ENCODE results near the gene EPPIN.
"Not testable (repeated sequence)": the region's sequence is repeated elsewhere in the genome, so short reads cannot be mapped to it uniquely, and the experiment has no call there.

EPPIN gene

DNA sequence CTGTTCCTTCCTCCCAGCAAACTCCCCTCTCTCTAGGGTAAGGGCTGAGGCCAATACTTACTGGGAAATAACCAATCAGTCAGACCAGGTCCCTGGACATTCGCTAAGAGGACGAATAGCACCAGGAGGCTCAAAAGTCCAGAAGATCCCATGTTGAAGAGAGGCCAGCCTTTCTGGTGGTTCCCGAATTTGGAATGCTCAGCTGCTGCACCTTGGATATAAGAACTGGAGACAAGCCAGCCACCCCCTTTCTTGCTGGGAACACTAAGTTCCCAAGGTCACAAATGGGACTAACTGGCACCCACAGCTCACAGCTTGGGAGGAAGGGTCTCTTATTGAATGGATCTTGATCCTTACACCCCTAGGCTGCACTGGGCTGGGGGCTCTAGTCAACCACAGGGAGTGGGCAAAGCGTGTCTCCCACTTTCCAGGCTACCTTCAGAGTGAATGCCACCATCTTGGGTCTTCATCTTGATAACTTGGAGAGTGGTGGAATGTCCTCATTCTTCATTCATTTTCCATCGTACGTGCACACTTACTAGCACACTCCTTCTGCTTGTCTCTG lies at the start of gene EPPIN:
Gene EPPIN, minus strand, starts transcription at position 196 of the 565 bp plus-strand sequence. Its CDS starts 44 bp downstream, at position 152.
- DNase-seq (ENCODE audit: low read depth) = no peak

DNA sequence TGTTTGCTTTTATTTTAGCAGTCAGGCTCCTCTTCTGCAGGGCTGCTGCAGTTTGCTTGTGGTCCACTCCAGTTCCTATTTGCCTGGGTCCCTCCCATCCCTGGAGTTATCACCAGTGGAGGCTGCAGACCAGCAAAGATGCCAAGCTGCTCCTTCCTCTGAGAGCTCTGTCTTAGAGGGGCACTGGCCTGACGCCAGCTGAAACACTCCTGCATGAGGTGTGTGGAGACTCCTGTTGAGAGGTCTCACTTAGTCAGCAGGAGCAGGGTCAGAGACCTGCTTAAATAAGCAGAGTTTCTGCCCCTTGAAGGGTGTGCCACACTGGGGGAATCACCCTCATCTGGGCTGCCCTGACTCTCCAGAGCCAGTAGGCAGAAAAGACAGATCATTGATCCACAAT lies 48.0 kb upstream of the EPPIN start:
- no peak for DNase-seq (ENCODE audit: low read depth)

- DNase-seq (ENCODE audit: low read depth) = no peak
Measured at GRCh38 chr20:45593498-45593897, 46.3 kb upstream of the EPPIN start.

DNA sequence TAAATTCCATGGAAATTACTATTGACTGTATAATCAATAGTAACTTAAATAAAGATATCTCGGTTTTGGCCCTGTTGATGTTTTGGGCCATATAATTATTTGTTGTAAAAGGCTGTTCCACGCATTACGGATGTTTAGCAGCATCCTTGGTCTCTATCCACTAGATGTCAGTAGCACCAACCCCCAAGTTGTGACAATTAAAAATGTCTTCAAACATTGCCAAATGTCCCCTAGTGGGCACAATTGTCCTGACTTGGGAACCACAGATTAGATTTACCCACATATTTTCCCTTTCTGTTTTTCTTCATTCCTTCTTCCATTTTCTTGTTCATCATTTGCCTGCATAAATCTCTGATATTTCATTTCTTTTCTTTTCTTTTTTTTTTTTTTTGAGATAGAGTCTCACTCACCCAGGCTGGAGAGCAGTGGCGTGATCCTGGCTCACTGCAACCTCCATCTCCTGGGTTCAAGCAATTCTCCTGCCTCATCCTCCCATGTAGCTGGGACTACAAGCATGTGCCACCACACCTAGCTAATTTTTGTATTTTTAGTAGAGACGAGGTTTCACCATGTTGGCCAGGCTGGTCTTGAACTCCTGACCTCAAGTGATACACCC lies 45.5 kb upstream of the EPPIN start:
- peak; percentile 28 for DNase-seq (ENCODE audit: low read depth)

DNA sequence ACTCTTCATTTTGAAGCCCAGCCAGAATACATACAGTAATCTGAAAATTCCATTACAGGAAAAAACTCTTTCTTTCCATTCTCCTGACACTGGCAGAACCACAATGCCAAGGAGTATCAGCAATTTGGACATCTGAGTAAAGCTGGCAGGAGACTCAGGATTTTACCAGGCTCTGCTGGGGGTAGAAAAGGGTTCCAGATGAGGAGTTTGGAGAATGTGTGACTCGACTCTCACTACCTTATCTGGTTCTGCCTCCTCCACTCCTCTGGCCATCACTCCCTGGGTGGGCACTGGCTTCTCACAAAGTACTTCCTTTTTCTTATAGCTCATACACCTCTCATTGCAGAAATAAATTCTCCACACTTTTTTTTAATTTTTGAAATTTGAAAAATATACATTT lies 42.5 kb upstream of the EPPIN start:
- no peak for DNase-seq (ENCODE audit: low read depth)

DNA sequence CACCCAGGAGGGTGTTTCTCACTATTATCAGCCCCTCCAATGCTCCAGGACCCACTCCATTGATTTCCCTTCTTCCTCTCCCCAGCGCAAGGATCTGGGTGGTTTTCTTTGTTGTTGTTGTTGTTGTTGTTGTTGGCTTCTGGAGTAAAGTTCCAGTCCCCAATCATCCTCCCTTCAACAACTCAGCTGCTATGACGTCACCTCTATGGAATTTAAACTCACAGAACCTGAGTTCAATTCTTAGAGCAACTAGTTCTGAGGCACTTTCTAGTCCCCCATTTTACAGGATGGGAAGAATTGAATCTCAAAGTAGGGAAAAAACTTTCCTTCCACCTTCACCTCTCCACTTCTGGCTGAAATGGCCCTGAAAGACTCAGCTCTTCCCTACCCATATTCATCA lies 41.6 kb upstream of the EPPIN start:
- no peak for DNase-seq (ENCODE audit: low read depth)

DNA sequence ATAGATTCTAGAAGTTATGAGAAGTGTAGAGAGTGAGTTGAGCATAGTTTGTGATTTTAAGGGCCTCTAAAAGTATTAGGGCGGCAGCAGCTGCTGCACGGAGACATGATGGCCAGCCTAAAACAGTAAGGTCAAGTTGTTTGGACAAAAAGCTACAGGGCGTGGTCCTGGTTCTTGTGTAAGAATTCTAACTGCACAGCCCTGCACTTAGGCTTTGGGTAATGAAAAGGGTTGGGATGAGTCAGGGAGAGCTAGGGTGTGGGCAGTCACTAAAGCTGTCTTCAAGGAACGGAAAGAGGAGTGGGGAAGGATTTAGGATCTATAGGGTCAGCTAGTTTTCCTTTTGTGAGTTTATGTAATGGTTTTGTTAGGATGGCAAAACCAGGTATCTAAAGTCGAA lies 38.8 kb upstream of the EPPIN start:
- DNase-seq (ENCODE audit: low read depth) = not testable (repeated sequence)

DNA sequence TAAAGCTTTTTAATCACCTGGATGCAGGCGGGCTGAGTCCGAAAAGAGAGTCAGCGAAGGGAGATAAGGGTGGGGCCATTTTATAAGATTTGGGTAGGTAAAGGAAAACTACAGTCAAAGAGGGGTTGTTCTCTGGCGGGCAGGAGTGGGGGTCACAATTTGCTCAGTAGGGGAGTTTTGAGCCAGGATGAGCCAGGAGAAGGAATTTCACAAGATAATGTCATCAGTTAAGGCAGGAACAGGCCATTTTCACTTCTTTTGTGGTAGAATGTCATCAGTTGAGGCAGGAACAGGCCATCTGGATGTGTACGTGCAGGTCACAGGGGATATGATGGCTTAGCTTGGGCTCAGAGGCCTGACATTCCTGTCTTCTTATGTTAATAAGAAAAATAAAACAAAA lies 37.1 kb upstream of the EPPIN start:
- not testable (repeated sequence) for DNase-seq (ENCODE audit: low read depth)

DNA sequence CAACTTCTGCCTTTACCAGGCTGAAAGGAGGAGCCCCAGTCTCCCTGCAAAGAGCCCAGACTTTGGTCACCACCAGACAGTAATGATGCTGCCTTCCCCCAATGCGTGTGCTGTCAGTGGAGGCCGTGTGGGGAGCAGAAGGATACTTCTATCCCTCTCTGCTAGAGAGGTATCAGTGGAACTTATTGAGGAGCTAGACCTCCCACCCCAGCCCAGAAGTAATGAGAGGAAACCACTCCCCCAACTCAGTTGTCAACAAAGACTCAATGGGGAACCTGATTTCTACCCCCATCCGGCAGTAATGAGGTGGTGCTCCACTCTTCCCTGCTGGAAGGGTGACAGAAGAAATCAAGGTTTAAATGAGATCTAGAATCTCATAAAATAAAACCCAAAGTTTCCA lies 36.3 kb upstream of the EPPIN start:
- DNase-seq (ENCODE audit: low read depth) = no peak

GRCh38 chr20:45581702-45582101 lies 34.5 kb upstream of the EPPIN start:
- DNase-seq (ENCODE audit: low read depth) = no peak

GRCh38 chr20:45579184-45579583 lies 32.0 kb upstream of the EPPIN start, which contains the start of gene WFDC8:
Gene WFDC8, minus strand, starts transcription at chr20:45579284. Its CDS starts 37 bp downstream, at chr20:45579247.
- DNase-seq (ENCODE audit: low read depth) = no peak

GRCh38 chr20:45578231-45578630 lies 31.0 kb upstream of the EPPIN start:
- no peak for DNase-seq (ENCODE audit: low read depth)

DNA sequence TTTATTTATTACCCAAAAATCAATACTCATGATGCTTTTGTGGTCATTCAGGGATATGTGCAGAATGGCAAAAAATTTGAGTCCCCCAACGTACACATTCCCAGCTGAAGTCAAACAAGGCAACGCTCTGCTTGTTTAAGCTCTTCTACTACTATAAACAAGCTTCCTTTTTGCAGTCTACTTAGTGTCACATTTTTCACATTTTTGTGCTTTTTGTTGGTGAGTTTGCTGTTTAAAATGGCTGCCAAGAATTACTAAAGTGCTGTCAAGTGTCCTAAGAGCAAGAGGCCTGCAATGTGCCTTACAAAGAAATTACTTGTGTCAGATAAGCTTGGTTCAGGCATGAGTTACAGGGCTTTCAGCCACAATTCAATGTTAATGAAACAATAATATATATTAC lies 29.8 kb upstream of the EPPIN start:
- peak; percentile 46 for DNase-seq (ENCODE audit: low read depth)

- no peak for DNase-seq (ENCODE audit: low read depth)
Measured at GRCh38 chr20:45575931-45576330, 28.7 kb upstream of the EPPIN start.

GRCh38 chr20:45569650-45570049 lies 22.4 kb upstream of the EPPIN start:
- not testable (repeated sequence) for DNase-seq (ENCODE audit: low read depth)

DNA sequence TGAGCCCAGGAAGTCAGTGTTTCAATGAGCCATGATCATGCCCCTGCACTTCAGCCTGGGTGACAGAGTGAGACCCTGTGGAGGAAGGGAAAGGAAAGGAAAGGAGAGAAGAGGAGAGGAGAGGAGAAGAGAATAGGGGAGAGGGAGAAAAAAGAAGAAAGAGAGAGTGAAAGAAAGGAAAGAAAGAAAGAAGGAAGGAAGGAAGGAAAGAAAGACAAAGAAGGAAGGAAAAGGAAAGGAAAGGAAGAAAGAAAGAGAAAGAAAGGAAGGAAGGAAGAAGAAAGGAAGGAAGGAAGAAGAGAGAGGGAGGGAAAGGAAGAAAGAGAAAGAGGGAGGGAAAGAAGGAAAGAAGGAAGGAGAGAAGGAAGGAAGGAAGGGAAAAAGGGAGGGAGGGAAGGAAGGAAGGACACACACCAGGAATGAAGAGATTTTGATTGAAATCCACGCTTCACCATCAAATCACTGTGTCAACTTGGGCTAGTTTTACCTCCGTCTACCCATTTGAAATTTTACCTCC lies 17.6 kb upstream of the EPPIN start:
- DNase-seq (ENCODE audit: low read depth) = no peak

DNA sequence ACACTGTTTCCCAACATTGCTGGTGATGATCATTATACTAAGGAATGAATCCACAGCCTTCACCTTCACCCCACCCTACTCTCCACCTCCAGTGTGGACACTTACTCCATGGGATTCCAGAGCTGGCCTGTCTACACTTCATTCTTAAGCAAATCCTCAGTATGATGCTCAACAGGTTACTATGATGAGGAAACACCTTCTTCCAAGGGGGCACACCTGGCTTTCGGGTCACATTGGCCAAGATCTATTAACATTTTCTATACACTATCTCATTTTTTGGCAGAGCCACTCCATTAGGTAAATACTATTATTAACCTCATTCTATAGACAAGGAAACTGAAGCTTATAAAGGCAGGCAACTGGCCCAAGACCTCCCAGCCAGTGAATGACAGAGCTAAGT lies 8.0 kb upstream of the EPPIN start:
- DNase-seq (ENCODE audit: low read depth) = no peak

DNA sequence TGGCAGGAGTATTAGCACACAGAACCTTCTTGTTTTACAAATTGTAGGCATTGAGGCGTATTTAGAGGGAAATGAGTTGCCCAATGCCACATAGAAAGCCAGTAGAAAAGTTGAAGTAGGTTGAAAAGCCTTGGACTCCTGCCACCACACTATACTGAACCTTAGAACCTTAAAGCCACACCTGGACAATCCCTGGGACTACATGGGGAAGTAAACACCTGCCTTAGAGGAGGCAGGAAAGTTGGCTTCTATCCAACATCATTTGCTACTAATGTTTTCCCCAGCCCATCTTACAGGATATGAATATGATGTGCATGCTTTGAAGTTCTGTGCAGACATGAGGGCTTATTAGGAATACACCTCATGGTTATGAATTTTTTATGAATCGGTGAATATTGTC lies 5.3 kb upstream of the EPPIN start:
- DNase-seq (ENCODE audit: low read depth) = no peak

GRCh38 chr20:45550765-45551164 lies 3.6 kb upstream of the EPPIN start:
- no peak for DNase-seq (ENCODE audit: low read depth)

GRCh38 chr20:45548410-45548809 lies 1.2 kb upstream of the EPPIN start:
- no peak for DNase-seq (ENCODE audit: low read depth)

DNA sequence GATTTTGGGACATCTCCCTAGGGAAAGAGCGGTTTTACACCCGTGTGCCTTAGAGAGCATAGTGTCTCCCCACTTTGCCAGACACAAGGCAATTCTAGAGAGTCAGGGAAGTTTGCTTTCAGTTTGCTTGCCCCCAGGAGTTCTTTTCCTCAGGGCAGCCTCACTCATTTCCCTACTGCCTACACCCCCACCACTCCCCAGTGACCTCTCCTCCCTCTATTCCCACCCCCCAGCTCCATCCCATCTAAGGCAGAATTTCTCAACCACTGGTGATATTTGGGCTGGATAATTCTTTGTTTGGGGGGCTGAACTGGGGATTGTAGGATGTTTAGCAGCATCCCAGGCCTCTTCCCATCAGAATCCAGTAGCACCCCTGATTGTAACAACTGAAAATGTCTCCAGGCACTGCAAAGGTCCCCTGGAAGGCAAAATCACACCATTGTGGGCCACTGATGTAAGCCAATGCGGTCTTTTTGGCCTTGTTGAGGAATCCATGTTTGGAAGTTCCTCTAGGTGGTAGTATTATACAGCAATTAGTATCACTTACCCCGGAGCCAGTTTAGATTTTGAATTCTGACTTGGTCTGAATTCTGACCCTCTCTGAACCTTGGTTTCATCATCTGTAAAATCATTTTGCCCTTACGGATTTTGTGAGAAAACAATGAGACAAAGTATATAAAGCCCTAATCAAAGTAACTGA lies 1.3 kb downstream of the EPPIN start:
- DNase-seq (ENCODE audit: low read depth) = peak; percentile 41

GRCh38 chr20:45545351-45545750 lies 1.9 kb downstream of the EPPIN start:
- DNase-seq (ENCODE audit: low read depth) = no peak

GRCh38 chr20:45539382-45539781 lies 7.8 kb downstream of the EPPIN start, which contains the start of gene WFDC6:
Gene WFDC6, minus strand, starts transcription at chr20:45539482. Its CDS starts 75 bp downstream, at chr20:45539407.
- no peak for DNase-seq (ENCODE audit: low read depth)

Data from iris pigment epithelial cell (primary cell).